GM10847 (cell line): ENCODE data around the gene KCNH1.

Experiments used
- POLR2A ChIP-seq: IDR thresholded peaks from 2 replicates; pipeline ENCODE4 v1.6.1; 2011; ENCODE audit not compliant: insufficient read length; ENCODE audit errors: extremely low read depth

KCNH1 gene

DNA sequence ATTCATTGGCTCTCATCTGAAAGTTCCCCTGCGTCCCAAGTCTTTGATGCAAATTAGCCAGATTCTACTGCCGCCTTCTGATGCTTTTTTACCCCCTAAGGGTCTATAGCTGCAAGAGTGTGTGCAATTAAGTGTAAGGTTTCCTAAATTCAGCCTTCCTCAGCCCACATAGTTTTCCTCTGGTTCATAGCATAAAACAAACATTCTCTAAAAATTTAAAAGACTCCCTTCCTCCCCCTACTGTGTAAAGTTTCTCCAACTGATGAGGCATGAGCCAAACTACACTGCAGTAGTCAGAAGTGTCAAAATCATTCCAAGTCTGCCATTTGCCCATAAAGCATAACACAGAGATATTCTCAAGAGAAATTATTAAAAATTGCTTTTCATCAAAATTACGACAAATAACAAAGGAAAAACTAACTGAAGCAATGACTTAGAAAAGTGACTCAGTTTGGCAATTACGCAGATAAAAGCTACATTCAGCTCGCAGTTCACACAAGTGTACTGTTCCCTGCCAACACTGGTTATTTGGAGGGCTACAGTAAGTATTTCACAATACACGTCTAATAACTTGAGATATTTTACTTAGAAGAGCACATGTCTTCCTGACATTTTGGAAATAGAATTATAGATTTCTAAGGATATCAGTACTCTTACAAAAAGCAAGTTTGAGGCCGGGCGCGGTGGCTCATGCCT is 15.4 kb downstream of the KCNH1 start:
- no peak for TF ChIP-seq POLR2A

DNA sequence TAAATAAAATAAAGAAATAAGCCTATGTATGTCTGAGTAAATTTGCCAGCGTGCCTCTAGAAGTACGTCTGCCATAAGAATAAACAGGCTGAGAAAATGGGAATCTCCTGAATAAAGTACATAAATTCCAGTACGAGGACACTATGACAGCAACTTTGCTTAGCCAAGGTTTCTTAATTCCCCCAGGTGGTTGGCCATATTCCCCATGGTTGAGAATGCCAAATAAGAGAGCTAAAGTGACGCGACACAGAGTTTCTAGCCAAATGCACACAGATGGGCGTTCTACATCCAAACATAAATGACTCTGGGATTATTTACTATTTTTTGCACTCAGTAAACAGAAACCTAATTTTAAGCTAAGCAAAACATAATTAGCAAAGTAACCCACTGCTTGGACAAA is 19.5 kb downstream of the KCNH1 start:
- no peak for TF ChIP-seq POLR2A

DNA sequence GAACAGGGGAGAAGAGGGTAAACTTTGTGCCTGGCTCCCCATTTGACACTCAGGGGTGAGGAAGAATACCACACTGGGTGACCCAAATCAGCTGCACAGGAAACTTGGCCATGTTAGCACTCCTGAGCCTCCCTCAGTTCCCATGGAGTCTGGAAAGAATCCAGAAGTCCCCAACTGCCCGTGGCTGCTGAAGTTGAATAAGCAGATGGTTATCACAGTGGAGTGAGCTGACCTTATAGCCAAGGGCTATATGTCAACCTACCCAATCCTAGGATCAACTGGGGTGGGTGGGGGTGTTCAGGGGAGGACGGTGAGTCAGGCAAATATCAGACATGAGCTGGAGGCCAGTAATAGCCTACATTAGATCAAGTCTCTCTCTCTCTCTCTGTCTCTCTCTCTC is 20.4 kb downstream of the KCNH1 start:
- TF ChIP-seq POLR2A: no peak

DNA sequence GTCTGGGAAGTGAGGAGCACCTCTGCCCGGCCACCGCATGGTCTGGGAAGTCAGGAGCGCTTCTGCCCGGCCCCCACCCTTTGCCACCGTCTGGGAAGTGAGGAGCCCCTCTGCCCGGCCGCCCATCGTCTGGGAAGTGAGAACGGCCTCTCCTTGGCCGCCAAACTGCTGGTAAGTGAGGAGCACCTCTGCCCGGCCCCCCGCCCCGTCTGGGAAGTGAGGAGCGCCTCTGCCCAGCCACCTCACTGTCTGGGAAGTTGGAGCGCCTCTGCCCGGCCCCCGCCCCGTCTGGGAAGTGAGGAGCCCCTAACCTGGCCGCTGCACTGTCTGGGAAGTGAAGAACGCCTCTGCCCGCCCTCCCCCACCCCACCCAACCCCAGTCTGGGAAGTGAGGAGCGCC is 22.6 kb downstream of the KCNH1 start:
- no peak for TF ChIP-seq POLR2A

DNA sequence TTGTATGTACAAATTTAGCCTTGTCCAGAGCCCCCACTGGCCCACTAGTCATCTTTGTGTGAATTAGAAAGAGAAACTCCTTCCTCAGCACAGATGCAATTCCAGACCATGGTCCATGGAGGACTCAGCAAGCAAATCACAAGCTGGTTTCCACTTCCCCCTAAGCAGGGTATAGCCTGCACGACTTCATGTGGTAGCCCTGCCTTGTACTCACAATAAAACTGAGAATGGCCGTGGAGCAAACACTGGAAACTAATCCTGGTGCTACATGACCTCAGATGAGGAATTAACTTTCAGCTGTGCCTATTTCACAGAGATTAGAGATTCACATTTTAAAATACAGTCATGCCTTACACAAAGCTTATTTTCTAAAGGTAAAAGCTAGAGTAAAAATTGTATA is 32.5 kb downstream of the KCNH1 start:
- TF ChIP-seq POLR2A: no peak

DNA sequence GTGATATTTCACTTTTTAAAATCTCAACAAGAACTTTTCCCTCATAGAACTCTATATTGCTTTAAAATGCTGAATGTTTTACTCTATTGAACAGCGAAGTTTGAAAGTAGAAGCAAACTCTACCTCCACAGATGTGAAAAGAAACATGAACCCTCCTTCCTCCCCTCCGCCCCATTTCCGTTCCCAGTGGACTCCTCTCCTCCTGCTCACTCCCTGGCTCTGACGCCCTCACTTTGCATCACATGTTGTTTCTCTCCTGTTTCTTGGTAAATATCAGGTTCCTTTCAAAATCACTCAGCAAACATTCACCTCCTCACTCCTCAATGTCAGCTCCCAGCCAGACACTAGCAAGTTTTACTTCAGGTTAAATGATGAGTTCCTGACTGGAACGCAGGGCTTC is 34.6 kb downstream of the KCNH1 start:
- TF ChIP-seq POLR2A: no peak

DNA sequence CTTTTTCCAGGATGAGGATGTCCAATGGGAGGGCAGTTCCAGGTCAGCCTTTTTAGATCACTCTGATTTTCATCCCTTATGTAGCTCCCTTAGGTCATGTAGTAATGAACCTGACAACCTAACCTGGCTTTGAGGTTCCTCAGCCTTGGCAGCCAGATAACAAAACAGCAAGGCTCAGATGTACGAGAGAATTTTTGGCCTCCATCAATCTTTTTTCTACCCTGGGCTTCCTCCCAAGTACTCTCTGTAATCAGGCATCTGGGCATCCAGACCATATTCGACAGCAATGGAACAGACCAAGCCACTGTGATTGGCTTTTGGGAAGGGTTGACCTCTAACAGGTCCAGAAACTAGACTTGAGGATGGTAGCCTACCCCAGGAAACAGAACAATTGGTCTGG is 38.6 kb downstream of the KCNH1 start:
- TF ChIP-seq POLR2A: no peak

DNA sequence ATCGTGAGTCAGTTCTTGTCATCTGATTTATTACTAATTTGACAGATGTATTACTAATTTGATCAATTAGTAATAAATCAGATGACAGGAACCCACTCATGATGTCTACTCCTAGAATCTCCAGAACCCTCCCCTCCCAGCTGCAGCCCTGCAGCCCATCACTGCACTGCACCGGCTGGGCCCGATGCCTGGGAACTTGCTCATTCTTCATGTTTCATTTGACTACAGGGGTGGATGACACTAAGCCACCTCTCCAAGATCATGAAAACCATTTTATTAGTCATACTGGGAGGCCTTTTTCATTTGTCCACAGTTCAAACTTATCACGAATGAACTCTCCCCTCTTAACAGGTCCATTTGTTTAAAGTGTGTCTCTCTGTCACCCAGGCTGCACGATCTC is 41.0 kb downstream of the KCNH1 start:
- no peak for TF ChIP-seq POLR2A

DNA sequence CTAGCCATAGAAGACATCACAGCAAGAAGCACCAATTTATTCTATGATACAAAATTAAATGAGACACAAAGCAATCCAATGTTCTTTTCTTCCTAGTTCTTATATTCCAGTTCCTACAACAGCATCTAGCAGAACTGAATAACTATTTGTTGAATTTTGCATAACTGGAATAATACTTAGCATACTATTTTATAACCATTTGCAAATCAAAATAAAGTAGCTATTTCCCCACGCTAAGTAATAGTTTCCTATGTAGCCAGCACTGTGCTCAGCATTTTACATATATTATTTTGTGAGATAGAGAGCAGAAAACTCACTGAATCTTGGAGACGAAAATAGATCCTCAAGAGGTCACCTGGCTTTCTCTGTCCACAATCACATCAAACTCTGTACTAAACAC is 42.1 kb downstream of the KCNH1 start:
- TF ChIP-seq POLR2A: no peak

DNA sequence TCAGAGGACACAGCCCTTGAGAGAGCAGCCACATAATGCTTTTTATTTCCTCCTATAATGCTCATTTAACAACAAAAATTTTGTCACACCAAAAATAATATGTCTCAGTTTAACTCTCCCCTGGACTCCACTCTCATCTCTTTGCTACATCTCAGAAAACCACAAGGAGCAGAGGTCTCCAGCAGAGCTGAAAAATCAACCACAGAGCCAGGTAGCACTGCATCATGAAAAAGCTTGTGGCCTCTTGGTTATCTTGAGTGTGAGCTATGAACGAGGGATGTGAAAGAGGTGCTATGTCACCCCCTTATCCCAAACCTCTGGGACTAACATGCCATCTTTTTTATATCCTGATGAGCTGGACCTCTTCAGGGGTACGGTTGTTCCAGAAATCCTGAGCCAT is 44.4 kb downstream of the KCNH1 start:
- no peak for TF ChIP-seq POLR2A

DNA sequence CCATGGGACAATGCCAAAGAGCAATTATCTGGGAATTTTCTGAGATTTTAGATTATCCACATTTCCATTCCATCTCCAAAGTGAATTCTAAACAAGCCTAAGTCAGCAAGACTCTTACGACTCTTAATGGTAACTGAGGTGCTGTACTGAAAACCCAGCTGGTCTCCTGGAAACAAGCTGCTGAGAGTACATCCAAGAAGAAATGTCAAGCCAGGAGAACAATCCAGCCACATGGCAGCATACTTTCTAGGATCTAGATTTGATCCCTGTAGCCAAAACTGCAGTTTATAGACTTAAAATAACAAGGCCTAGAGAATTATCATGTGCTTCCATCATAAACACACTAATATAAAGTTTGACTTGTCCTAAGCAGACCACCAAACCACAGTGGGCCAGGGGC is 45.8 kb downstream of the KCNH1 start:
- no peak for TF ChIP-seq POLR2A

DNA sequence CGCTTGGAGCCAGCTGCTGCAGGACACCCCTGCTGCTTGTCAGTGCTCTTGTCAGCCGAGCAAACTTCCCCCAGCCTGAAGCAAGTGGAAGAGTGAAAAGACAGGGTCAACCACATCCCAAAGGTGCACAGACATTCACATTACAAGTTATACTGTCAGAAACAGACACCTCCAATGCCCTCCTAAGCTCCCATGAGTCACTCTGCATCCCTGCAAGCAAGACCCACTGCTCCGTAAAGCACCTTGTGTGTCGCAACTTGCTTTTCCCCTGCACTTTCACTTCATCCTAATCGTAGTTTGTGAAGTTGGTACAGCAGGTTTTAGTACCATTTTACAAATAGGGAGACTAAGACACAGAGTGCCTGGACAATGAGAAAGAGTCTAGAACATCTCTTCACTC is 51.1 kb downstream of the KCNH1 start:
- no peak for TF ChIP-seq POLR2A

DNA sequence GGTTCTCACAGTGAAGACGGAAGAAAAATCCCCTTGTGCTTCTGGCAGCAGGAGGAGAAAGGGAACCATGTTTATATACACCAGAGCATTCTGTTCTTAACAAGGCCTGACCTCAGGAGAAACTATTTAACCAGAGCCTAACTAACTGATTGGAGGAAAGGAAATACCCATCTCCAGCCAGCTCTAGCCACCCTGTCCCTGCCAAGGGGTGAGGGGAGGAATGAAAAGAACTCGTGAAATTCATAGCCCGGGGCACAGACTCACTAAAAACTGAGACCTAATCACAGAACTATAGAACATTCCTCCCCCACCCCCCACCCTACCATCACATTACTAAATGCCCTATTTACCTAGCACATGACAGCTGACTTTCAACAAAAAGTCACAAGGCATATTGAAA is 65.0 kb downstream of the KCNH1 start:
- TF ChIP-seq POLR2A: no peak

DNA sequence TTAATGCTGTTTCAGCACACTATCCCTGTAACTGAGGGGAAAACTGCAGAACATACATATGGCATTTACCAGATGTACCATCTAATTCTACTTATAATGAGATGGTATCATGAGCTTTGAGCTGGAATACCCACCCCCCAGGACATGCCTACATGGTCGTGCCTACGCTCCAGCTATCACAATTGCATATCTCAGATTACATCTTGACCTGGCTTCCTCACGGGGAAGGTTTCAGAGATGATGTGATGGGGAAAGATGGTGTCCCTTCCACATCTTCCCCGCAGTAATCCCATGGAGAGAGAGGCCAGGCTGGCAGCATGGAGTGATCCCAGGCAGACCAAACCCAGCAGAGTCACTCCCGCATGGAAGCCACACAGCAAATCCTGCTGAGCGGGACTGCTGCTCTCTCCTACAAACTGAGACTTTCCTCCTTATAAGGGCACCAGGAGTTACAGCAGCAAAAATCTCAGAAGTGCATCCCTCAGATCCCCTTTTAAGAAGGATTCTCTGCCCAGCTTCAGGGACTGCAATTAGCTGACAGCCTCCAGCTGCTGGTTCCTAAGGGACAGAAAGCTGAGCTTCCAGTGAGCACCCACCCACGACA is 67.1 kb downstream of the KCNH1 start:
- TF ChIP-seq POLR2A: no peak

DNA sequence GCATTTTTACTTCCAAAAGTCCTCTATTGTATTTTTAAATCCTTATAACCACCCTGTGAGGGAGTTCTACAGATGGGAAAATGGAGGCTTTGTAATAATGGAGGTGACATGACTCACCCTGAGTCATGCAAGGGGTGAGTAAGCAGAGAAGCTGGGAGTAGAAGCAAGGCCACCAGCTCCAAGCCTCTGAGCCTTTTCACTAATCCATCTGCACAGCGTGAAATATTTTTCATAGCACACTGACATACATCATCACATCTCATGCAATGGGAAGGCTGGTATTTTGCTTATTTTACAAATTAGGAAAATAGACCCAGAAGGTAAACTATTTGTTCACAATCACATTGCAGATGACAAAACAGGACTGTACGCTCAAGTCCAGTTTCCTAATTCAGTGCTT is 96.9 kb downstream of the KCNH1 start:
- TF ChIP-seq POLR2A: no peak

DNA sequence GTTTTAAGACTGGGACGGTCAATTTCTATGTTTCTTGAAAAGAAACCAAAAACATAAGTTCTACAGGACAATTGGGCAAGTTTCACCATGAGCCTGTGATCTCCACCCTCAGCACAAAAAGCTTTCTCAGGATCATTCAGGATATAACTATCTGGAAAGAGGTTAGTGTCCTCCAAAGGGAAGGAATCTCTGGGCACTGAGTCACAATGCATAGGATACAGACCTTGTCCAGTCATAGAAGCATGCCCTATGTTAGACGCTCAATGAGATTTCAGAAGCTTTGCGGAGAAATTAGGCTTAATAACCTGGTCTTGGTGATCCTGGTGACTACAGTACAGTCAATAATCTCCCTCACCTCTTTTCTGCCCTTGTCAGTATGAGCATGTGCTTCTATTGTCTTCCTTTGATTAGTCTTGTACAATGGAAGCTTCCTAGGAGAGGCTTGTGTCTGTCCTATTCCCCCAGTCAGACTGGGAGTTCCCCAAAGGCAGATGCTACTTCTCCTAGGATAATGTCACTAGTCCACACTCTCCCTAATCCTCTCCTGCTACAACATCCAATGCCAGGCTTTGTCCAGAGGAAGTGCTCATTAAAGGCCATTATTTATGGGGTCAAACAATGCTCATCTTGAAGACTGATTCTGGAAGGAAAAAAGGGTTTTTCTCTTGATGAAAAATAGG is 97.4 kb downstream of the KCNH1 start:
- TF ChIP-seq POLR2A: no peak
